GM21381 (cell line): ENCODE data around the gene TSLP.

Experiments used
- ATAC-seq: cut with Tn5 transposase; IDR thresholded peaks from one replicate; pipeline ENCODE4 v1.9.1; 2021; ENCODE audit warnings: mild to moderate bottlenecking, moderate library complexity; ENCODE audit not compliant: unreplicated experiment

The TSLP gene

DNA sequence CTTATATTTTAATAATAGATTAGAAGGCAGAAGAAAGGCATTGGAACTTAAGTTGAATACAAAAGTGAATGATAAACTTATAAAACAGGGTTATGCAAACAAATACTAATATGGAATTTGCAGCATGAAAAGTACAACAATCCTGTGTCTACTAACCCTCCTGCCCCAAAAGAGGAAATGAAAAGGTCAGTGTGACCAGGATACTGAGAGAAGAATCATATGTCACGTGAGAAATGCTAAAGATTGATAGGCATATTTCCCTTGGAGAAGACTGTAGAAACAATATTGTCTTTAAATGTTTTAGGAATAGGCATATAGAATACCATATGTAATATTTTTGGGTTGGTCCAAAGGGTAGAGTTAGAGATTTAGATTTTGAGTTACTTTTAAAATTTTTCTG lies 24.5 kb downstream of the TSLP start:
- no peak for ATAC-seq

DNA sequence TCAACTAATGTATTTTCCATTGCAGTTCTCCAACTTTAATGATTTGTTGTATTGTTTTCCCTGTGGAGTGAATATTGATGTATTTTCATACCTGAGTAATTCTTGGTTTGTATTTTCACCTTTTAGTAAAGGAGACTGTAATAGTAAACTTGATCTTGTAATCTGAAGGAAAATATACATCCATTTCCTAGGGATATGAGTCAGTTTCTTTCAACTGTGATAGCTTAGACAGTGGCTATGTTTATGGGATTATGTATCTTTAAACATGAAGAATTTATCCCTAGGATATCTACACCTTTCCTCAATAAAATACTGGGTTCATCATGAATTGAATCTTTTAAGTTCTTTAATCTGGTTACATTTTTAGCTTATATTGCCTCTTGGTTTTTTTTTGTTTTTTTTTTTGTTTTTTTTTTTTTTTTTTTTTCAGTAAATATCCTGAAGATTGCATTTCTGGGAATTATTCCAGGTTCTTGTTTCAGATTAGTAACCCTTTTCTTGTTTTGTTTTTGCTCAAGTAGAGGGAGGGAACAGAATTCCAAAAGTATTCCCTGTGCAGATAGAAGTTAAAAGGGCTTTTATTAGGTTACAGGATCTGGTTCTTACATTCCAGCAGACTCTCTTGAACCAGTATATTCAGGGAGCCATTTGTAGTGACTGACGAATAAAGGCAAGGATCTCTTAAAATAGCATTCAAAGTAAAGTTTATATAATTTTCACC lies 27.7 kb downstream of the TSLP start:
- no peak for ATAC-seq

DNA sequence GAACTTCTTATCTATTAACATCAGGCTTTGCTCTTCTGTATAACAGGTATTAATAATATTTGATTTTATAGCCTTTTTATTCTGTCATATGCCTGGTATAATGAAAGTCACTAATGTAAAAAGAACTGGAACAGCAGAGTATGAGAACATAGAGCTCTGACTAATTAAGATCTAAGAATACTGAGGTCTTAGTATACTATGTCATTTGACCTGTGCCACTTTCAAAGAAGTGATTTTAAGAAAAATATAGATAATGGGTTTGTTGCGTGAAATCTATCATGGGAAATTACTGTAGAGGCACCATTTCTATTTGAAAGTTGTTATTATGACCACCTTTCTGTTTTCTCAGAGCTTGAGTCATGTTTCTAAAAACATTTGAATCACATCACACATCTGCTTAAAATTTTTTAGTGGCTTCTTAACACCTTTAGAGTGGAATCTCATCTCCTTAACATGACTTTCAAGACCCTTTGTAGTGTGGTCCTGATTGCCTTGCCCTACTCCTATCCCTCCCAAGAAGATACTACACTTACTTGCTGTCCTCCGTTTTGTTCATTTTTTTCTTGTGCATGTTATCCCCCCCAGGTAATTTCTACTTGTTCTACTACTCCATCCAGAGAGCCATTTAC lies 34.9 kb downstream of the TSLP start:
- no peak for ATAC-seq

DNA sequence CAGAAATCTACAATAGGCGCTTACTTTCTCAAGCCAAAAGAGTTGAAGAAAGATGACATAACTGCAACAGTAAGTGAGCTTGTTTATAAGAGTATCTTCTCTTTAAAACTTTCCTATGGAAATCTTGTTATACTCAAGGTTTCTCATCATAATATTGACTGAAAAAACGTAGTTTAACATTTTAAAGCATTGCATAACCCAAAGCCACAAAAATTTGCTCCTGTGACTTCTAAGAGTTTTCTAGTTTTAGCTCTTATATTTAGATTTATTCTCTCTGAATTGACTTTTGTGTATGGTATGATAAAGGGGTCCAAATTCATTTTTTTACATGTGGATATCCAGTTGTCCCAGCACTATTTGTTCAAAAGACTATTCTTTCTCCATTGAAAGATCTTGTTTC lies 35.9 kb downstream of the TSLP start:
- ATAC-seq, result no peak

DNA sequence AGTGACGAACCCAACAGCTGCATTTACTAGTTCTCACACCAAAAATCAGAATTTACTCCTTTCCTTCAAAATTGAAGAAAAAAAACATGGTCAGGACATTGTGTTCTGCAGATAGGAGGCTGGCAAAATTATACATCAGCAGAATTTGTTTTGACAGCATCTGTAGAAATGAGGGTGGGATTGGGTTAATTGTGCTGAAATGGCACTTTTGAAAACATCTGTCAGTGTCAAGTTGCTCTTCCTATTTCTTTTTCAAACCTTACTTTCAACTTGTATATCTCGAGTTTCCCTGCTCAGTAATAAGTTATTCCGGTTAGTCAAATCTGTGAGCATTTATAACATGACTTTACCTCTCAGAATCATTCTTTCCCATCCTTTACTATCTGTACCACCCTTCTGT lies 40.4 kb downstream of the TSLP start:
- no peak for ATAC-seq

DNA sequence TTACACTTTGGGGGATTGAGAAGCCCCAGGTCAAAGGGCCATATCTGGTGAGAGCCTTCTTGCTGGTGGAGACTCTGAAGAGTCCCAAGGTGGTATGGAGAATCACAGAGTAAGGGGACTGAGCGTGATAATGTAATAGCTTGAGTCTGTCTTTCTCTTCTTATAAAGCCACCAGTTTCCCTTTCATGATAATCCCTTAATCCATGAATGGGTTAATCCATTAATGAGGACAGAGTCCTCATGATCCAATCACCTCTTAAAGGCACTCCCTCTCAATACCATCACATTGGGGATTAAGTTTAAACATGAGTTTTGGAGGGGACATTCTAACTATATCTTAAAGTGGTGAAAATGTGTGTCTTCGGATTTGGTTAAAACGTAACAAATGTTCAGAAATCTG lies 42.2 kb downstream of the TSLP start:
- no peak for ATAC-seq

DNA sequence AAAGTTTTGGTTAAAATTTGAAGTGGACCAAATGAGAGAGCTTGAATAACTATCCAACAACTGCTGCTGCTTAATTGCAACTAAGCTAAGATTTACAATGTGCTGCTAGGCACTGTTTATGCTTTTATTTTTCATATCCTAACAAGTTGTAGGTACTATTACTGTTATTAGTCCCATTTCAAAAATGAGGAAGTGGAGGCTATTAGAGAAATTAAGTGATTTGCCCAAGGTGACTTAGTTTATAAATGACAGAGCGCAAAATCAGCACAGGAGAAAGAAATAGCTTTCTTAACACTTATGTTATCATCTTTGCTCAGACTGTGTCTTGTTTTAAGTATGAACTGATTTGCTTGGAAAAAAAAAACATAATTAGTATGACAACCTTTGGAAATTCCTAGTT lies 43.7 kb downstream of the TSLP start:
- no peak for ATAC-seq

DNA sequence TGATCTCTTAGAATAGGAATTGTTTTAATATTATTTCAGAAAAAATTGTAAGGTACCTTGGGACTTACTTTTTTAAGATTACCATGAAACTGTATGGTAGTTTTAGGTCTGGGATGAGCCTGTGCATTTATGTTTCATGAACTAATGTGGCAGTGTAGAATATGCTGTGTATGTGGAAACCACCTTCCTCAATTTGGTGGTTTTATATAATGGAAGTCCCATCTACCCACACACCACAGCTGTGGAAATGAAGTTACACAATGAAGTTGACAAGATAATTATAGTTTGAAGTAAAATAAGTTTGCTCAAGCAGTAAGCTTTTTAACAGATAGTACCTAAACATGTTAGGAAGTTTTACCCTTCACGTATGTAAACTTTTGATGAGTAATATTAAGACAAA lies 45.0 kb downstream of the TSLP start:
- no peak for ATAC-seq

DNA sequence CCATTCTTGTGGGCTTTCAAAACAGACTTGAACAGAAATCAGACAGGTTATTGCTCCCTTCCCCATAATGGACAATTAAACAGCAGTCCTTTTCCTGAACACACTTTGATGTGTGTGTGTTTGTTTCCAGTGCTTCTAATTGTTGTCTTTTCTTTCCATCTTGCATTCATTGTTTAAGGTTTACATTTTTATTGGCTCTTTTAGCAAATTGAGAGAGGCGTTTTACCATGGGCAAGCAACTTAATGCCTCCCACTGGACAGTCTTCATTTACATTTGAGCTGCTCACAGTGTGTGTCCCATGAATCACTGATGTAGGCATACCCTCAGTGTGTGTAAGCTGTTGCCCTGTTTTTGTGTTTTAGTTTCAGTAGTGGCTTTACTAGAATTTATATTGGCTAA lies 45.6 kb downstream of the TSLP start:
- no peak for ATAC-seq

DNA sequence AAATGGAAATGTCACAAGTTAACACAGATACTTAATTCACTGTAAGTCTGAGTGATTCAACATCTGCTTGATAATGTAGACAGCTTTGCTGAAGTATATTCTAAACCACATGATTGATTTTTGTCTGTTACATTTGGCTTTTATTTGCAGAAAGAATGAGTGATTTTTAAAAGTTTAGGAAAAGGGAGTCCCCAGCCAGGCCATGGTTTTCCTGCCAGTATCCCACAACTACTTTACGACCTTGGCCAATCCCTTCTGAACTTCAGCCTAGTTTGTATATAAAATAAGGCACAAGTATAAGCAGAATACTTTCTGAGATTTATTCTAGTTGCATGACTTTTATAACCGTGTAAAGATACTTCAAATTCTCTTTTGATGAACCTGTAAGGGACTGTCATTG lies 47.7 kb downstream of the TSLP start:
- ATAC-seq, result no peak

DNA sequence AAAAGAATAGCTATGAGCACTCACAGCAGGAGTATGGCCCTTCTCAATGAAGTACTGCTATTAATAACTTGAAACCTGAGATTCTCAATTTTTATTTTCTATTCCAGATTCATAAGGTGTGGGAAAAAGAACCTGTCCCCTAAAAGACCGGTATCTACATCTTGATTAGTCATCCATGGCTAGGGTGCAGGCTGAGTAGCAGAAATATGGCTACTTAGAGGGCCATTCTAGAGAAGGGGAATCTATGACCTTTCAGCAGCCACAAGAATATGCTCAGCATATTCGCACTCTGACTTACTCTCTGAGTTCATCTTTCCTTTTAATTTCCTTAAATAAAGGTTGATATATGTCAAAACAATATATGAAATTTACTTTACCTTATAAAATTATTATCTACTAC lies 48.3 kb downstream of the TSLP start:
- no peak for ATAC-seq

DNA sequence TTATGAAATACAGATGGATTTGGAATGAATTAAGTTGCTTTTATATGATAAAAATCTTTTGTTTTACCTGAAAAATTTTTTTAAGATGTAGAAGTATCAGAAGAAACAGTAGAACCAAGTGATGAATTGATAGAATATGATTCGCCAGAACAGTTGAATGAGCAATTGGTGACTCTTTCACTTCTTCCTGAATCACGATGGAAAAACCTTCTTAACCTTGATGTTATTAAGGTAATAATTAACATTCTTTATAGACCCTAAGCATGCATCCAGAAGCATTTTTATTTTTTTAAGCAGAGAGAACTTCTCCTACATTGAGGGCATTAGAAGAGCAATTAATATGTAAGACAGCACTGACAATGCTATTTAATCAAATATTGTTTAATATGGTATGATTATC lies 49.4 kb downstream of the TSLP start:
- ATAC-seq, result no peak

DNA sequence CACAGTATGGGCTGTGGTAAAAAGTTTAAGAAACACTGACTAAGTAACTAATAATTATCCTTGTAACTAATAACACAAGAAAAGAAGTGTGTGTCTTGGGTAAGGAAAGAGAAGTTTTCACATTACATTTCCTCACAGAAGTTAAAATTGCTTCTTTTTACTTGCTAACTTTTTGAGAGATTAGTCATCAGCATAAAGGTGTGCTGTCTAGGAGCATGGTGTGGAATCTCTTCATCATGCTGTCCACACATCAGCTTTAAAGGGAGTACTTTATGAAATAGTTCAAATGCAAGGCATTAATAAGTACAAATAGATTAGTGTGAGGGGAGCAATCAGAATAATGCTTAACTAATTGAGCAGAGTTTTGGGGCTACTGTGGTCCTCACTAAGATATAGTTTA lies 50.4 kb downstream of the TSLP start:
- no peak for ATAC-seq

DNA sequence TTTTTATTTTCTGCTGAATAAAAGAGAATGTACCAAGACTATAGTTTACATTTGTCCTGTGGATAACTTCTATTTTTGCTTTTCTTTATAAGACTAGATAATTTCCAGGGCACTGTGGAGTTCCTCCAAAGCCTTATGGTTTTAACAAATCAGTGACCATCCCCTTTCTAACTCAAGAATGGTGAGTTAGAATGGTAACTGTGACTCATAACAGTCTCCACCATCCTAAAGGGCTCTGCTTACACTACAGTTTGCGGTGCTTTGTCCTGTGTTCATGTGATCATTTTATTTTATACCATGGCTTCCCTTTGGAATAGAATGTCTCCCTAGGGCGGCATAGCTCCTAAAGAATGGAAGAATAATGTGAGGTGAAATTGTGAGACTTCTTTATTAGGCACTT lies 50.9 kb downstream of the TSLP start:
- ATAC-seq, result no peak

DNA sequence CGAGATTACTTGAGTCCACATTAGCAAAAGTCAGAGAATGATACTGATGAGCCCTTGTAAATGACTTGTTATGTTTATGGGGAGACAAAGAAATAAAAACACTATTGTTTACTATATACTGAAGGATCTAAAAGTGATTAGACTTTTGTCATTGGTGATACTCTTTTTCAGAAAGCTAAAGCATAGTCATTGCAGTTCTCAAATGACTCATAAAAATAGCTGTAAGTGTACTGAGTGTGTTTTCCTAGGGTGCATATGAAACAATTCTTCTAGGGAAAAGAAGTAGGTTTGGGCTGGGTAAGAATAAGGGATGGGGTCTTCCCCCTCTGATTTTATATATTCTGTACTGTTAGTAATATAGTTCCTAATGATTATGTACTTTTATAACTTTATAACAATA lies 53.3 kb downstream of the TSLP start:
- no peak for ATAC-seq

DNA sequence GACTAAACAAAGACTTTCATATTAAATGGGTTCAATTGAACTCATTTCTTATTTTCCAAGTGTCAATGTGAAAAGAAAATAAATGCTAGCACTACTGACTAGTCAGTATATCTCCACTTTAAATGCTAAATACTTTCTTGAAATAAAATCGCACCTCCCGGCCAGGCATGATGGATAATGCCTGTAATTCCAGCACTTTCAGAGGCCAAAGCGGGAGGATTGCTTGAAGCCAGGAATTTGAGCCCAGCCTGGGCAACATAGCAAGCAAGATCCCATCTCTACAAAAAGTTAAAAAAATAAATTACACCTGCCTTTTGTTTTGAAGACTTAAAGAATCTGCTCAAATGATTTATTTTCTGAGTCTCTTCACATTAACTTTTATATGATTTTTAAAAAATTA lies 55.4 kb downstream of the TSLP start:
- ATAC-seq, result no peak
